Measurements from ENCODE around the gene CBY2. TPM values are rescaled to one million over a fixed set of nuclear protein-coding genes. Genes with fewer than 3 reads are reported as not detected.

The CBY2 gene
- total and polyA plus RNA-seq, 10 of the 15 experiments (the other 5 are each of a cell fraction or from before 2014, with no cell fraction given), result 0.08 to 0.64 (median 0.23) TPM; not detected in 6

DNA sequence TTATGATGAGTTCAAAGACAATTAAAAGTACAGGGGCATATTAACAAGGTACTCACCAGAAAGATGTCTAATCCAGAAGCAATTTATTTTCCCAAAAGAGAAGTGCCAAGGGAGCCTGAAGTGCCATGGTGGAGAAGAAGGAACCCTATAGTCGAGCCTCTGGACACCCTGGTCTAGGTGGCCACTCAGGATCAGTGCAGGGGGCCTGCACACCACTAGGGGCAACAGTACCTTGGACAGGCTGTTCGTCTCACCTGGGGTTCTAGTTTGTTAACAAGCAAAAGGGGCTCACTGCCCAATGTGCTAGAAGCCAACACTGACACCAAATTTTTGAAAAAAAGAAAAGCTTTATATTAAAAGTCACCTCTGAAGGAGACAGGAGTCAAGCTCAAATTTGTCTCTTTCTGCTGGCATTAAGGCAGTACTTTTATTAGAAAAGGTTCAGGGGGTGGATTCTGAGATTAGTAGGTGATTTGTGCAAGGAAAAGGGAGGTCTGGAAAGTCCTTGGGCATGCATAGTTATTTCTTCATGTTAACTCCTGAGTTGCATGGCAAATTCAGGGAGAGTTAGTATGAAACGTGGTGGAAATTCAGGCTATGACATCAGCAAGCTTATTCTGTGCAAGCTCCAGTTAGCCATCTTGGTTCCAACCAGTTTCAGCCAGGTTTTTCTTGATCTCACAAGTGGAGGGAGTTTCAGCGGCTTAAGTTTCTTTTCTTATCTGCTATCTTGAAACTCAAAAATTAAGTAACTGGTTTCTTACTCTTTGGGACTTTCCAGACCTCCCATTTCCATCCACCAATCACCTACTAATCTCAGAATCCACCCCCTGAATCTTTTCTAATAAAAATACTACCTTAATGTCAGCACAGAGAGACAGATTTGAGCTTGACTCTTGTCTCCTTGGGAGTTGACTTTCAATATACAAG, 884 bp upstream of the CBY2 start (continued):
- peak; percentile 46; the same call in 1 of the 2 replicates for TF ChIP-seq FOXM1 (IDR thresholded peaks at IDR 0.05; ENCODE audit: low read depth, low read length)
- peak in 1 of 2 experiments; percentile 30; a peak in 2 of 4 replicates for TF ChIP-seq IKZF2 (IDR thresholded peaks at IDR 0.05)
- peak; percentile 82 for TF ChIP-seq SMARCA5 (IDR thresholded peaks at IDR 0.05)
- TF ChIP-seq ATF3 (IDR thresholded peaks at IDR 0.05; ENCODE audit: borderline replicate concordance, extremely low read depth, low read depth, low read length), result no peak
- no peak for TF ChIP-seq ZZZ3 (IDR thresholded peaks at IDR 0.05; ENCODE audit: control insufficient read depth, insufficient read length, low read depth)
- TF ChIP-seq SIX5 (IDR thresholded peaks at IDR 0.05; ENCODE audit: low read depth, low read length, severe bottlenecking), result no peak
- 0 out of 2 replicates have a peak, but pooled peaks have one; percentile 11 for TF ChIP-seq MEF2A (IDR thresholded peaks at IDR 0.05; ENCODE audit: insufficient read depth, low read depth, low read length)
- peak; percentile 77 for TF ChIP-seq CREM (IDR thresholded peaks at IDR 0.05; ENCODE audit: low read depth)
- TF ChIP-seq, protein P1, sequence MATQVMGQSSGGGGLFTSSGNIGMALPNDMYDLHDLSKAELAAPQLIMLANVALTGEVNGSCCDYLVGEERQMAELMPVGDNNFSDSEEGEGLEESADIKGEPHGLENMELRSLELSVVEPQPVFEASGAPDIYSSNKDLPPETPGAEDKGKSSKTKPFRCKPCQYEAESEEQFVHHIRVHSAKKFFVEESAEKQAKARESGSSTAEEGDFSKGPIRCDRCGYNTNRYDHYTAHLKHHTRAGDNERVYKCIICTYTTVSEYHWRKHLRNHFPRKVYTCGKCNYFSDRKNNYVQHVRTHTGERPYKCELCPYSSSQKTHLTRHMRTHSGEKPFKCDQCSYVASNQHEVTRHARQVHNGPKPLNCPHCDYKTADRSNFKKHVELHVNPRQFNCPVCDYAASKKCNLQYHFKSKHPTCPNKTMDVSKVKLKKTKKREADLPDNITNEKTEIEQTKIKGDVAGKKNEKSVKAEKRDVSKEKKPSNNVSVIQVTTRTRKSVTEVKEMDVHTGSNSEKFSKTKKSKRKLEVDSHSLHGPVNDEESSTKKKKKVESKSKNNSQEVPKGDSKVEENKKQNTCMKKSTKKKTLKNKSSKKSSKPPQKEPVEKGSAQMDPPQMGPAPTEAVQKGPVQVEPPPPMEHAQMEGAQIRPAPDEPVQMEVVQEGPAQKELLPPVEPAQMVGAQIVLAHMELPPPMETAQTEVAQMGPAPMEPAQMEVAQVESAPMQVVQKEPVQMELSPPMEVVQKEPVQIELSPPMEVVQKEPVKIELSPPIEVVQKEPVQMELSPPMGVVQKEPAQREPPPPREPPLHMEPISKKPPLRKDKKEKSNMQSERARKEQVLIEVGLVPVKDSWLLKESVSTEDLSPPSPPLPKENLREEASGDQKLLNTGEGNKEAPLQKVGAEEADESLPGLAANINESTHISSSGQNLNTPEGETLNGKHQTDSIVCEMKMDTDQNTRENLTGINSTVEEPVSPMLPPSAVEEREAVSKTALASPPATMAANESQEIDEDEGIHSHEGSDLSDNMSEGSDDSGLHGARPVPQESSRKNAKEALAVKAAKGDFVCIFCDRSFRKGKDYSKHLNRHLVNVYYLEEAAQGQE (IDR thresholded peaks at IDR 0.05; ENCODE audit: low read depth, low read length), result no peak
- no peak for TF ChIP-seq LARP7 (IDR thresholded peaks at IDR 0.05)
- TF ChIP-seq SREBF2 (IDR thresholded peaks at IDR 0.05; ENCODE audit: low read length), result no peak
- TF ChIP-seq CTCF (IDR thresholded peaks at IDR 0.05 in 2 of 3, conservative IDR thresholded peaks at IDR 0.05 in 1 of 3; ENCODE audit: control insufficient read depth in 2 of 3, extremely low read depth in 1 of 3, insufficient read depth in 1 of 3, low read depth in 3 of 3, low read length in 3 of 3), result peak; percentile 53 to 86 (median 85)
- no peak for TF ChIP-seq BHLHE40 (IDR thresholded peaks at IDR 0.05; ENCODE audit: borderline replicate concordance in 1 of 2, low read depth in 2 of 2, low read length in 1 of 2)
- peak; percentile 71 for TF ChIP-seq NFYB (IDR thresholded peaks at IDR 0.05; ENCODE audit: insufficient read depth, low read depth, low read length)
- no peak for TF ChIP-seq RB1 (IDR thresholded peaks at IDR 0.05; ENCODE audit: borderline replicate concordance)
- no peak for TF ChIP-seq CBX3 (IDR thresholded peaks at IDR 0.05; ENCODE audit: borderline replicate concordance, low read depth)
- TF ChIP-seq E2F8 (IDR thresholded peaks at IDR 0.05; ENCODE audit: low read depth, partially characterized antibody), result no peak

Data from GM12878 (cell line).